Panc1 (cell line): ENCODE data around the gene CYSRT1. TPM values are rescaled to one million over a fixed set of nuclear protein-coding genes. Genes with fewer than 3 reads are reported as not detected.

ENCODE experiments used
- ATAC-seq: fragments of 200-7000 bp; cut with Tn5 transposase; 2 replicates; pipeline ENCODE4 v1.9.1; 2020; ENCODE audit warnings: mild to moderate bottlenecking, moderate library complexity
- BruUV-seq: library from RNA; stranded (reverse); fragments of 400-500 nt; replicated peaks from 2 replicates; lab custom pipeline; 2021; lab: Mats Ljungman, UMichigan
- CTCF ChIA-PET: fragments of 300-600 bp; sonication (Branson Sonifier 250); formaldehyde crosslinking; loops from one replicate; lab custom pipeline; 2022; ENCODE audit warnings: antibody characterized with exemption; lab: Charles Lee
- POLR2A ChIA-PET: fragments of 300-600 bp; sonication (Branson Sonifier 250); formaldehyde crosslinking; loops from one replicate; lab custom pipeline; 2022; ENCODE audit warnings: antibody characterized with exemption; lab: Charles Lee
- DNase-seq: peaks from one replicate; pipeline ENCODE4 v3.0.0-alpha.2; 2010; ENCODE audit warnings: low read depth, low spot score
- H3K27ac ChIP-seq: 2 replicates; pipeline ENCODE4 v1.5.1; 2011; ENCODE audit warnings: mild to moderate bottlenecking, low read length, inconsistent platforms
- H3K27me3 ChIP-seq: fragments of 200-500 bp; sonication (Bioruptor generic); 2 replicates; pipeline ENCODE4 v1.6.0; 2014; ENCODE audit warnings: low read length, inconsistent platforms; ENCODE audit not compliant: control insufficient read depth, insufficient read depth
- H3K36me3 ChIP-seq: fragments of 200-500 bp; sonication (Bioruptor generic); 2 replicates; pipeline ENCODE4 v1.5.1; 2014; ENCODE audit warnings: inconsistent platforms, mild to moderate bottlenecking, low read length, moderate library complexity; ENCODE audit not compliant: control insufficient read depth, insufficient read depth
- H3K4me1 ChIP-seq: 2 replicates; pipeline ENCODE4 v1.5.1; 2011; ENCODE audit warnings: inconsistent platforms, mild to moderate bottlenecking, low read length, moderate library complexity; ENCODE audit not compliant: control insufficient read depth, insufficient read depth
- H3K4me3 ChIP-seq, 2 experiments: 2 replicates each; pipeline ENCODE4 v1.5.1; 2011 to 2012; ENCODE audit warnings: low read depth in 2 of 2, low read length in 2 of 2, mild to moderate bottlenecking in 2 of 2, inconsistent platforms in 1 of 2, moderate library complexity in 1 of 2
- H3K9me3 ChIP-seq: fragments of 200-500 bp; sonication (Bioruptor generic); 2 replicates; pipeline ENCODE4 v1.5.1; 2014; ENCODE audit warnings: low read depth, mild to moderate bottlenecking, inconsistent platforms, low read length, moderate library complexity; ENCODE audit not compliant: control insufficient read depth, insufficient read depth
- POLR2AphosphoS5 ChIP-seq: IDR thresholded peaks from 2 replicates; pipeline ENCODE4 v1.6.1; 2012; ENCODE audit warnings: mild to moderate bottlenecking, low read depth, low read length, moderate library complexity
- SIN3A ChIP-seq: IDR thresholded peaks from 2 replicates; pipeline ENCODE4 v1.6.1; 2012; ENCODE audit warnings: low read depth, mild to moderate bottlenecking, low read length, moderate library complexity, borderline replicate concordance; ENCODE audit not compliant: insufficient read depth
- TCF7L2 ChIP-seq: IDR thresholded peaks from 2 replicates; pipeline ENCODE4 v1.6.1; 2011; ENCODE audit warnings: mild to moderate bottlenecking, low read depth, low read length, inconsistent platforms
- in situ Hi-C: cut with HindIII; loops from 2 replicates; pipeline ENCODE4 v1.10.0; 2016; ENCODE audit warnings: low sequenced_read_pairs, low pct_unique_long_range_greater_than_20kb
- intact Hi-C: fragments of 100-400 bp; cut with micrococcal nuclease; formaldehyde crosslinking; loops from one replicate; pipeline ENCODE4 v1.10.0; 2022; ENCODE audit not compliant: unreplicated experiment
- total RNA-seq: library from RNA; stranded (reverse); gene quantifications from one replicate; pipeline ENCODE4 v1.2.1, GENCODE V29; 2021; ENCODE audit not compliant: unreplicated experiment
- TF ChIP-seq, protein P1 (sequence below): fragments of 450-650 bp; IDR thresholded peaks from 2 replicates; pipeline ENCODE4 v1.5.1; 2017; ENCODE audit warnings: mild to moderate bottlenecking
- TF ChIP-seq, protein P2 (sequence below), 2 experiments: IDR thresholded peaks; 2 replicates each; pipeline ENCODE4 v1.6.1; 2011 to 2012; ENCODE audit warnings: low read depth in 2 of 2, control low read depth in 1 of 2, low read length in 1 of 2, mild to moderate bottlenecking in 1 of 2, moderate library complexity in 1 of 2; ENCODE audit not compliant: insufficient read depth in 1 of 2

Gene CYSRT1
- total RNA-seq, 1 experiment from 2014 or later, result 0.67 TPM

DNA sequence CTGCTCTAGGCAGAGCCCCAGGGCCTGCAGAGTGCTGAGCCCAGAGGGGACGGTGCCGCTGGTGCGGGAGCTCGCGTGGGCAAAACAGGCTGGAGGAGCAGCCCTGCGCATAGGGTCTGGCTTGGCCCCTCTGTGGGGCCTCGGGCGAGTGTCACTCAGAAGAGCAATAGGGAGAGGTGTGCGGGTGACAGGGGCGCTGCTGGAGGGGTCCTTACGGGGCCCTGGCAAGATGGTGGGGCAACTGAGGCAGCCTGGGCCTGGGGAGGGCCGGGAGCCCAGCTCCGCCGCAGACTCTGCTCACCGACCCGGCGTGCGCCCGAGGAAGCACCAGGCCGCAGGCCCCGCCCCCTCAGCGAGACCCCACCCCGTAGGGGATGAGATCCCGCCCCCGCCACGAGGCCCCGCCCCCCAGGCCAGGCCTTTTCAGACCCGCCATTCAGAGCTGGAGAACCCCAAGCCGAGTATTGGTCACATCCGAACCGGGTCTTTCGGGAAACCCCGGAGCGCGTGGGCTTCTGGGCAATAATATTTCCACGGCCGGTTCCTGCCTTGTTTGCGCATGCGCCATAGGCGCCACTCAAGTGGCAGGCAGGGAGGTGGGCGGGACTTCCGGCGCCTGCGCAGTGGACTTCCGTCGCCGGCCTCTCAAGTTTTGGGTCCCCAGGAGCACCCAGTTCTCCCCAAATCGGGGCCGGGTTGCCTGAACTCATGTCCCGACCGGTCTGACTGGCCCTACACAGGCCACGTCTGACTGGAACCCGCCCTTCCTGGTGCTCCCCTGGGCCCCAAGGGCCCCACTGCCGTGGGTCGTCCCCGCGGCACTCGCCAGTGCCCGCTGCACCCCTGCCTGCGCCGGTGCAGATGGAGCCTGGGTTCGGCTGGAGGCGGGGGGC, 1.6 kb upstream of the CYSRT1 start:
- peak overlapping the region; percentile 82 for H3K27ac ChIP-seq
- ATAC-seq, result peak; percentile 72
- in situ Hi-C loops, result no loop called here

DNA sequence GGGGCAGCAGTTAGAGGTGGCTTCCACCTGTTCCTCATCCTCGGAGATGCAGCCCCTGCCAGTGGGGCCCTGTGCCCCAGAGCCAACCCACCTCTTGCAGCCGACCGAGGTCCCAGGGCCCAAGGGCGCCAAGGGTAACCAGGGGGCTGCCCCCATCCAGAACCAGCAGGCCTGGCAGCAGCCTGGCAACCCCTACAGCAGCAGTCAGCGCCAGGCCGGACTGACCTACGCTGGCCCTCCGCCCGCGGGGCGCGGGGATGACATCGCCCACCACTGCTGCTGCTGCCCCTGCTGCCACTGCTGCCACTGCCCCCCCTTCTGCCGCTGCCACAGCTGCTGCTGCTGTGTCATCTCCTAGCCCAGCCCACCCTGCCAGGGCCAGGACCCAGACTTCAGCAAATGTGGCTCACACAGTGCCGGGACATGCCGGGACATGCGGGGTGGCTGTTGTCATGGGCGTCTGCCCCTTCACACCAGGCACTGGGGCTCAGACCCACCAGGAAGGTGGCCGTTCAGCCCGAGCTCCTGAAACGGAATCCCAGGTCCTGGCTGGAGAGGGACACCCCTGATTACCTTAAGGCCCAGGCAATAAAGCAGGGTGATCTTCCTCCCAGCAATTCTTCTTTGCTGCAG, 841 bp downstream of the CYSRT1 start:
- no peak overlapping the region for H3K4me3 ChIP-seq

More for the DNA sequence above, 1.6 kb upstream of the CYSRT1 start:
- H3K4me1 ChIP-seq, result peaks cover 25% of the 10 kb centered on the region
- H3K27me3 ChIP-seq, result no peaks in the 10 kb centered on the region
- ChIA-PET CTCF (interaction anchor here (0.6 to 0.7 kb wide), 2 partner anchors 11 to 13 kb away, joined by 3 to 10 read pairs; no protein-coding TSS in a partner anchor), POLR2A (interaction anchor here (0.6 kb wide), 2 partner anchors 17 to 193 kb away, joined by 5 to 8 read pairs; partner anchors contain the start of gene TUBB4B)
- DNase-seq, result peak; percentile 88
- H3K4me3 ChIP-seq, result peak overlapping the region; percentile 67 to 72
- H3K9me3 ChIP-seq, result no peaks in the 10 kb centered on the region
- TF ChIP-seq, protein P1, sequence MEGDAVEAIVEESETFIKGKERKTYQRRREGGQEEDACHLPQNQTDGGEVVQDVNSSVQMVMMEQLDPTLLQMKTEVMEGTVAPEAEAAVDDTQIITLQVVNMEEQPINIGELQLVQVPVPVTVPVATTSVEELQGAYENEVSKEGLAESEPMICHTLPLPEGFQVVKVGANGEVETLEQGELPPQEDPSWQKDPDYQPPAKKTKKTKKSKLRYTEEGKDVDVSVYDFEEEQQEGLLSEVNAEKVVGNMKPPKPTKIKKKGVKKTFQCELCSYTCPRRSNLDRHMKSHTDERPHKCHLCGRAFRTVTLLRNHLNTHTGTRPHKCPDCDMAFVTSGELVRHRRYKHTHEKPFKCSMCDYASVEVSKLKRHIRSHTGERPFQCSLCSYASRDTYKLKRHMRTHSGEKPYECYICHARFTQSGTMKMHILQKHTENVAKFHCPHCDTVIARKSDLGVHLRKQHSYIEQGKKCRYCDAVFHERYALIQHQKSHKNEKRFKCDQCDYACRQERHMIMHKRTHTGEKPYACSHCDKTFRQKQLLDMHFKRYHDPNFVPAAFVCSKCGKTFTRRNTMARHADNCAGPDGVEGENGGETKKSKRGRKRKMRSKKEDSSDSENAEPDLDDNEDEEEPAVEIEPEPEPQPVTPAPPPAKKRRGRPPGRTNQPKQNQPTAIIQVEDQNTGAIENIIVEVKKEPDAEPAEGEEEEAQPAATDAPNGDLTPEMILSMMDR, result no peak
- TF ChIP-seq, protein P2, sequence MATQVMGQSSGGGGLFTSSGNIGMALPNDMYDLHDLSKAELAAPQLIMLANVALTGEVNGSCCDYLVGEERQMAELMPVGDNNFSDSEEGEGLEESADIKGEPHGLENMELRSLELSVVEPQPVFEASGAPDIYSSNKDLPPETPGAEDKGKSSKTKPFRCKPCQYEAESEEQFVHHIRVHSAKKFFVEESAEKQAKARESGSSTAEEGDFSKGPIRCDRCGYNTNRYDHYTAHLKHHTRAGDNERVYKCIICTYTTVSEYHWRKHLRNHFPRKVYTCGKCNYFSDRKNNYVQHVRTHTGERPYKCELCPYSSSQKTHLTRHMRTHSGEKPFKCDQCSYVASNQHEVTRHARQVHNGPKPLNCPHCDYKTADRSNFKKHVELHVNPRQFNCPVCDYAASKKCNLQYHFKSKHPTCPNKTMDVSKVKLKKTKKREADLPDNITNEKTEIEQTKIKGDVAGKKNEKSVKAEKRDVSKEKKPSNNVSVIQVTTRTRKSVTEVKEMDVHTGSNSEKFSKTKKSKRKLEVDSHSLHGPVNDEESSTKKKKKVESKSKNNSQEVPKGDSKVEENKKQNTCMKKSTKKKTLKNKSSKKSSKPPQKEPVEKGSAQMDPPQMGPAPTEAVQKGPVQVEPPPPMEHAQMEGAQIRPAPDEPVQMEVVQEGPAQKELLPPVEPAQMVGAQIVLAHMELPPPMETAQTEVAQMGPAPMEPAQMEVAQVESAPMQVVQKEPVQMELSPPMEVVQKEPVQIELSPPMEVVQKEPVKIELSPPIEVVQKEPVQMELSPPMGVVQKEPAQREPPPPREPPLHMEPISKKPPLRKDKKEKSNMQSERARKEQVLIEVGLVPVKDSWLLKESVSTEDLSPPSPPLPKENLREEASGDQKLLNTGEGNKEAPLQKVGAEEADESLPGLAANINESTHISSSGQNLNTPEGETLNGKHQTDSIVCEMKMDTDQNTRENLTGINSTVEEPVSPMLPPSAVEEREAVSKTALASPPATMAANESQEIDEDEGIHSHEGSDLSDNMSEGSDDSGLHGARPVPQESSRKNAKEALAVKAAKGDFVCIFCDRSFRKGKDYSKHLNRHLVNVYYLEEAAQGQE (IDR thresholded peaks at IDR 0.05; ENCODE audit: insufficient read depth in 1 of 2, low read depth in 2 of 2, low read length in 1 of 2), result no peak
- TF ChIP-seq SIN3A (no peak), POLR2AphosphoS5 (peak; percentile 63), TCF7L2 (no peak)
- intact Hi-C loops, result no loop called here
- BruUV-seq, result no TSS peak
- peaks cover 2% of the 10 kb centered on the region; the same call in 1 of the 2 replicates for H3K36me3 ChIP-seq

More for the DNA sequence above, 841 bp downstream of the CYSRT1 start:
- H3K4me1 ChIP-seq, result peaks cover 7% of the 10 kb centered on the region
- TF ChIP-seq POLR2AphosphoS5, result no peak
- TF ChIP-seq, protein P1, result no peak
- no peak for TF ChIP-seq SIN3A
- TF ChIP-seq TCF7L2, result no peak
- TF ChIP-seq, protein P2 (IDR thresholded peaks at IDR 0.05; ENCODE audit: insufficient read depth in 1 of 2, low read depth in 2 of 2, low read length in 1 of 2), result no peak
- ChIA-PET POLR2A (no interaction called here), CTCF (interaction anchor here (0.6 to 1.4 kb wide), 2 partner anchors 11 to 357 kb away, joined by 3 to 6 read pairs; no protein-coding TSS in a partner anchor)
- H3K27ac ChIP-seq, result no peak overlapping the region
- in situ Hi-C loops, result no loop called here
- H3K9me3 ChIP-seq, result no peaks in the 10 kb centered on the region
- ATAC-seq (no peak), DNase-seq (no peak)
- intact Hi-C loops, result loop anchor here (5.0 kb wide), 1 partner anchor 109 kb away; no protein-coding TSS in a partner anchor
- BruUV-seq, result no TSS peak
- no peaks in the 10 kb centered on the region for H3K27me3 ChIP-seq
- peaks cover 2% of the 10 kb centered on the region; the same call in 1 of the 2 replicates for H3K36me3 ChIP-seq
